IMR-90 (cell line): ENCODE results near the gene SLC7A10.

ENCODE experiments used
- BHLHE40 ChIP-seq: fragments of 150-350 bp; IDR thresholded peaks from 2 replicates; pipeline ENCODE4 v1.6.1; 2016; ENCODE audit warnings: mild to moderate bottlenecking, low read depth, low read length
- CEBPB ChIP-seq: IDR thresholded peaks from 2 replicates; pipeline ENCODE4 v1.6.1; 2012; ENCODE audit warnings: low read depth, low read length, improper control_type of control experiment
- CTCF ChIP-seq: conservative IDR thresholded peaks from 2 replicates; pipeline ENCODE4 v1.5.1; 2012; ENCODE audit warnings: mild to moderate bottlenecking, low read depth, low read length, improper control_type of control experiment
- FOS ChIP-seq: fragments of 150-350 bp; IDR thresholded peaks from 2 replicates; pipeline ENCODE4 v1.6.1; 2016; ENCODE audit warnings: low read depth, low read length
- MAFK ChIP-seq: IDR thresholded peaks from 2 replicates; pipeline ENCODE4 v1.6.1; 2012; ENCODE audit warnings: low read depth, low read length, improper control_type of control experiment
- MAZ ChIP-seq: IDR thresholded peaks from 2 replicates; pipeline ENCODE4 v1.6.1; 2012; ENCODE audit warnings: low read depth, mild to moderate bottlenecking, low read length, improper control_type of control experiment, moderate library complexity, borderline replicate concordance
- NFE2L2 ChIP-seq: fragments of 150-350 bp; IDR thresholded peaks from 2 replicates; pipeline ENCODE4 v1.6.1; 2016; ENCODE audit warnings: low read depth, mild to moderate bottlenecking, low read length
- POLR2A ChIP-seq: IDR thresholded peaks from 2 replicates; pipeline ENCODE4 v1.6.1; 2012; ENCODE audit warnings: mild to moderate bottlenecking, low read depth, low read length
- RAD21 ChIP-seq: IDR thresholded peaks from 2 replicates; pipeline ENCODE4 v1.6.1; 2012; ENCODE audit warnings: low read length, improper control_type of control experiment
- RFX5 ChIP-seq: IDR thresholded peaks from 2 replicates; pipeline ENCODE4 v1.8.0; 2012; ENCODE audit warnings: low read depth, mild to moderate bottlenecking, low read length, moderate library complexity
- SMC3 ChIP-seq: fragments of 150-350 bp; IDR thresholded peaks from 2 replicates; pipeline ENCODE4 v1.6.1; 2016; ENCODE audit warnings: low read depth, mild to moderate bottlenecking, antibody characterized with exemption, low read length, moderate library complexity
- TF ChIP-seq, protein P1 (sequence below): fragments of 150-350 bp; IDR thresholded peaks from 2 replicates; pipeline ENCODE4 v1.6.1; 2017; ENCODE audit warnings: mild to moderate bottlenecking, antibody characterized with exemption, low read length, low read depth
- TF ChIP-seq, protein P2 (sequence below): fragments of 150-350 bp; IDR thresholded peaks from 2 replicates; pipeline ENCODE4 v1.6.1; 2016; ENCODE audit warnings: low read depth, mild to moderate bottlenecking, low read length, moderate library complexity, borderline replicate concordance

DNA sequence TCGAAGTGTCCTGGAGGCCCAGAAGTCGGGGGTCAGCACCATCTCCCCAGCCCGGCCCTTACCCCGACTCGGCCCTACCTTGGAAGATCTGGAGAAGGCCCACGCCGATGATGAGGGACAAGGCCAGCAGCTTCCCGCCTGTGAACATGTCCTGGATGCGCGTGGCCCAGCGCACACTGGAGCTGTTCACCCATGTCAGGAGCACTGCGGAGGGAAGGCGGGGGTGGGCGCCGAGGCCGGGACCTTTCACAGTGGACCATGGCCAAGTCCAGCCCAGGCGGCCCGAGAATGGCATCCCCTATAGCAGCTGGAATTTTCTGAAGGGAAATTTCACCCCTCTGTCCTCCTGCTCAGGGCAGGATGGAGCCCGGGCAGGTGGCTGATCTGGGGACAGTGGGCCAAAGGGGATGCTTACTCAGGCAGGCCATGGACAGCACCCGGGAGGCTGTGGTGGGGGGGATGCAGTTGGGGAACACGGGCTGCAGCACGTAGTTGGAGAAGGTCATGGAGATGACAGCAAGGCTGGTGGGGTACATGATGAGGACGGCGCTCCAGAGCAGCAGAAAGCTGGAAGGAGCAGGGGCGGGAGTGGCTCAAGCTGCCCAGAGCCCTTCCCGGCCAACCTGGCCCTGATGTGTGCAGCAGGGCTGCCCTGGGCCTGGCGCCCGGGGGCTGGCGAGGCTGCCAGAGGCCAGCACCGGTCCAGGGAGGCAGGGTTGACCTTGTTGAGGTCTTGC, 13.0 kb downstream of the SLC7A10 start:
- TF ChIP-seq CTCF (no peak), RAD21 (no peak), RFX5 (no peak), POLR2A (no peak), MAZ (no peak), MAFK (no peak), SMC3 (no peak), NFE2L2 (no peak), FOS (no peak), CEBPB (no peak), BHLHE40 (no peak)
- TF ChIP-seq, protein P1, sequence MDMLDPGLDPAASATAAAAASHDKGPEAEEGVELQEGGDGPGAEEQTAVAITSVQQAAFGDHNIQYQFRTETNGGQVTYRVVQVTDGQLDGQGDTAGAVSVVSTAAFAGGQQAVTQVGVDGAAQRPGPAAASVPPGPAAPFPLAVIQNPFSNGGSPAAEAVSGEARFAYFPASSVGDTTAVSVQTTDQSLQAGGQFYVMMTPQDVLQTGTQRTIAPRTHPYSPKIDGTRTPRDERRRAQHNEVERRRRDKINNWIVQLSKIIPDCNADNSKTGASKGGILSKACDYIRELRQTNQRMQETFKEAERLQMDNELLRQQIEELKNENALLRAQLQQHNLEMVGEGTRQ = no peak
- TF ChIP-seq, protein P2, sequence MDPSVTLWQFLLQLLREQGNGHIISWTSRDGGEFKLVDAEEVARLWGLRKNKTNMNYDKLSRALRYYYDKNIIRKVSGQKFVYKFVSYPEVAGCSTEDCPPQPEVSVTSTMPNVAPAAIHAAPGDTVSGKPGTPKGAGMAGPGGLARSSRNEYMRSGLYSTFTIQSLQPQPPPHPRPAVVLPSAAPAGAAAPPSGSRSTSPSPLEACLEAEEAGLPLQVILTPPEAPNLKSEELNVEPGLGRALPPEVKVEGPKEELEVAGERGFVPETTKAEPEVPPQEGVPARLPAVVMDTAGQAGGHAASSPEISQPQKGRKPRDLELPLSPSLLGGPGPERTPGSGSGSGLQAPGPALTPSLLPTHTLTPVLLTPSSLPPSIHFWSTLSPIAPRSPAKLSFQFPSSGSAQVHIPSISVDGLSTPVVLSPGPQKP = no peak
